ENCODE measurements around the gene ADCY9. TPM values are rescaled to one million over a fixed set of nuclear protein-coding genes. Genes with fewer than 3 reads are reported as not detected.

ADCY9 gene
- total and polyA plus RNA-seq, 2 experiments from 2014 or later, result 2.2 to 18.3 TPM

- TF ChIP-seq POLR2AphosphoS5 (IDR thresholded peaks at IDR 0.05; ENCODE audit: low read depth) (no peak), ZNF114 (CRISPR knock-in tag; IDR thresholded peaks at IDR 0.05) (no peak), STAT1 (IDR thresholded peaks at IDR 0.05; ENCODE audit: unreplicated experiment) (no peak), REST (IDR thresholded peaks at IDR 0.05; ENCODE audit: unreplicated experiment) (no peak)
Measured at GRCh38 chr16:4152267-4152666, 36.0 kb upstream of the ADCY9 start (continued).

- Histone ChIP-seq H3K4me1 (ENCODE audit: insufficient read depth) (no peaks in the 10 kb centered on the region), H2AFZ (peak overlapping the region; percentile 28; the same call in 1 of the 2 replicates), H3K4me2 (no peak overlapping the region), H3K27me3 (ENCODE audit: insufficient read depth) (no peaks in the 10 kb centered on the region), H3K27ac (ENCODE audit: low read depth) (no peak overlapping the region), H3K79me2 (replicated peaks; ENCODE audit: insufficient read depth) (no peaks in the 10 kb centered on the region), H3K4me3 (no peak overlapping the region), H3F3A (replicated peaks; ENCODE audit: low read depth) (no peaks in the 10 kb centered on the region), H3K9me2 (ENCODE audit: insufficient read depth) (no peaks in the 10 kb centered on the region), H3K36me3 (ENCODE audit: insufficient read depth) (no peaks in the 10 kb centered on the region), H4K20me1 (replicated peaks; ENCODE audit: insufficient read depth) (no peaks in the 10 kb centered on the region)
- Mint-ChIP-seq H3K9me3 (no peaks in the 10 kb centered on the region; the same call in 2 of the 3 replicates), H3K4me3 (no peak overlapping the region), H3K4me1 (no peaks in the 10 kb centered on the region), H3K36me3 (ENCODE audit: low read depth) (no peaks in the 10 kb centered on the region), H3K27ac (no peak overlapping the region), H3K27me3 (ENCODE audit: insufficient read depth, low read depth, poor library complexity) (peaks cover 1% of the 10 kb centered on the region)
- ATAC-seq (peak; percentile 50), DNase-seq (ENCODE audit: low spot score) (no peak)
- TF ChIP-seq STAT1 (IDR thresholded peaks at IDR 0.05; ENCODE audit: unreplicated experiment), result no peak
- TF ChIP-seq ZNF331 (CRISPR knock-in tag; IDR thresholded peaks at IDR 0.05; ENCODE audit: low read depth), result no peak
- TF ChIP-seq POLR2AphosphoS5 (IDR thresholded peaks at IDR 0.05; ENCODE audit: low read depth), result no peak
- no peak for TF ChIP-seq CTCF (conservative IDR thresholded peaks at IDR 0.05; ENCODE audit: low read depth in 2 of 2)
- TF ChIP-seq EZH2phosphoT487 (IDR thresholded peaks at IDR 0.05; ENCODE audit: unreplicated experiment), result no peak
- TF ChIP-seq REST (IDR thresholded peaks at IDR 0.05; ENCODE audit: unreplicated experiment), result no peak
- TF ChIP-seq ZNF114 (CRISPR knock-in tag; IDR thresholded peaks at IDR 0.05), result no peak
- no peak for TF ChIP-seq EZH2 (IDR thresholded peaks at IDR 0.05; ENCODE audit: low read depth, unreplicated experiment)
- TF ChIP-seq JUNB (IDR thresholded peaks at IDR 0.05; ENCODE audit: unreplicated experiment), result no peak
- TF ChIP-seq NANOG (IDR thresholded peaks at IDR 0.05; ENCODE audit: borderline replicate concordance), result no peak
- TF ChIP-seq, protein P1, sequence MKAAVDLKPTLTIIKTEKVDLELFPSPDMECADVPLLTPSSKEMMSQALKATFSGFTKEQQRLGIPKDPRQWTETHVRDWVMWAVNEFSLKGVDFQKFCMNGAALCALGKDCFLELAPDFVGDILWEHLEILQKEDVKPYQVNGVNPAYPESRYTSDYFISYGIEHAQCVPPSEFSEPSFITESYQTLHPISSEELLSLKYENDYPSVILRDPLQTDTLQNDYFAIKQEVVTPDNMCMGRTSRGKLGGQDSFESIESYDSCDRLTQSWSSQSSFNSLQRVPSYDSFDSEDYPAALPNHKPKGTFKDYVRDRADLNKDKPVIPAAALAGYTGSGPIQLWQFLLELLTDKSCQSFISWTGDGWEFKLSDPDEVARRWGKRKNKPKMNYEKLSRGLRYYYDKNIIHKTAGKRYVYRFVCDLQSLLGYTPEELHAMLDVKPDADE (IDR thresholded peaks at IDR 0.05), result no peak
Measured at GRCh38 chr16:4147236-4147635, 31.0 kb upstream of the ADCY9 start.

Data from GM23338 (cell line).